Measurements from ENCODE around the gene PRSS16.
"Not testable (repeated sequence)": the region's sequence is repeated elsewhere in the genome, so short reads cannot be mapped to it uniquely, and the experiment has no call there.

PRSS16 gene

DNA sequence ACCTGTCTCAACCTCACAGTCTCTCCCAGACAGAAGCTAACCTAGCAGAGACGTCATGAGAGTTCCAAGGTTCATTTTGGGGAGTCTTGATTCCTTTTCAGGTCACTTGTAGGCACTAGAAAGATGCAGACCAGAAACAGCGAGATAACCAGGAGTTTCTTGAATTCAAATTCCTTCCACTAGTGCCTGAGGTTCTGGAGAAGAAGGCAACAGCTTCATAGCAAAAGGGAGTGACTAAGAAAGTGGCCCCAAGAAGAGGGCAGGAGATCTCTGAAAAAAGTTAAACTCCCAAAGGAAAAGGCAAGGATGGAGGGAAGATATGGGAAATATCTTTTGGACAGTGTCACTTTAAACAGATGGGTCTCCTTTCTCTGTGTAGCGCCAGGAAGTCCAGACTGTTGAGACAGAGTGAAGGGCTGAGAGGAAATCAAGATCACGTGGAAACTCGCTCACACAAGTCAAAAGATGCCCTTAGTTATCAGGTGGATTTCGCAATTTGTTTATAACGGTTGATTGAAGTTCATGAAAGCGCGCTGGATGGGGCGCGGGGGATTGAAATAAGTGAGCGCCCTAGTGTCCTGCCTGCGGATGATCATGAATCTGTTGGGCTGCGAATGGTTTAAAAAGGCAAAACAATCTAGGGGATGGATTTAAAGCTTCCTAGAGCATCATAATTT, 4.8 kb upstream of the PRSS16 start:
- DNase-seq (ENCODE audit: extremely low read depth in 1 of 2, low read depth in 1 of 2) = no peak

DNA sequence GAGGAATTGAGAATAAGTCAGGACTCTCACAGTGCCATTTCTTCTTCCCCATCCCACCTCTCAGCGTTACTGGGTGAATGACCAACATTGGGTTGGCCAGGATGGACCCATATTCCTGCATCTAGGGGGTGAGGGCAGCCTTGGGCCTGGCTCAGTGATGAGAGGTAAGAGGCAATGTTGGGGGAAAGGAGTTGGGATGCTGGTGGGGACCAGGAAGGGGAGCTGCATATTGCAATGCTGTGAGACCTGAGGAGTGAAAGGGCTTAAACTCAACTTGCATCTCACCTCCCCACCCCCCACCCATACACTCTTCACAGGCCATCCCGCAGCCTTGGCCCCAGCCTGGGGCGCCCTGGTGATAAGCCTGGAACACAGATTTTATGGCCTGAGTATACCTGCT, 1.3 kb downstream of the PRSS16 start:
- no peak for DNase-seq (ENCODE audit: extremely low read depth in 1 of 2, low read depth in 1 of 2)

DNA sequence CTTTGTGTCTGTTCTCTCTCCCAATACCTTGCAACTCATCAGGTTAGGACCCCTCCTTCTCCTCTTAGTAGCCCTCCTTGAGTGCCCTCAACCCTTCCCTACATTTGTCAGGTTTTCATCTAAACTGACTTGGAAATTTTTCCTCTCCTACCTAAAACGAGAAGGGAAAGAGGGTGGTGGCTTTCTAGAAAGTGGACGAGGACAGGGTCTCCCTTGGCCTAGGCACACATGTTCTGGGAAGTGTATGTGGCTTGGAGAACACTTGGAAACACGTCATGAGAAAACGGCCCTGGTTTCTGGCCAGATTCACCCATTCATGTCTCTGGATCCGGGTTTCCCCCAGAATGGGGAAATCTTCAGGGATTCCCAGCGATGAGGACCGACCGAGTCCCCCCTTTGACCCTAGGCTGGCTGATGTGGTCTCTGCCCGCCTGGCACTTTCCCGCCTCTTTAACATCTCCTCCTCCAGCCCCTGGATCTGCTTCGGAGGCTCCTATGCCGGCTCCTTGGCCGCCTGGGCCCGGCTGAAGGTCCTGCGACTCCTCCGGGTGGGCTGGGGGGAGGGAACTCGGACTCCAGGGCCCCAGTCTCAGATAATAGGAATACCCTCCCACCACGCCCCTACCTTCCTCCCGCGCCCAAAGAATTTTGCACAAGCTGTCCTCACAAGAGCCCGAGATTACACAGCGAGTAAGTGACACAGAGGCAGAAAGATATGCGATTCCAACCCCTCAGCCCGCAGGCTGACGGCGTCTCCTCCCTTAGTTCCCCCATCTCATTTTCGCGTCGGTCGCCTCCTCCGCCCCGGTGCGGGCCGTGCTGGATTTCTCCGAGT, 3.0 kb downstream of the PRSS16 start:
- no peak for DNase-seq (ENCODE audit: extremely low read depth in 1 of 2, low read depth in 1 of 2)

DNA sequence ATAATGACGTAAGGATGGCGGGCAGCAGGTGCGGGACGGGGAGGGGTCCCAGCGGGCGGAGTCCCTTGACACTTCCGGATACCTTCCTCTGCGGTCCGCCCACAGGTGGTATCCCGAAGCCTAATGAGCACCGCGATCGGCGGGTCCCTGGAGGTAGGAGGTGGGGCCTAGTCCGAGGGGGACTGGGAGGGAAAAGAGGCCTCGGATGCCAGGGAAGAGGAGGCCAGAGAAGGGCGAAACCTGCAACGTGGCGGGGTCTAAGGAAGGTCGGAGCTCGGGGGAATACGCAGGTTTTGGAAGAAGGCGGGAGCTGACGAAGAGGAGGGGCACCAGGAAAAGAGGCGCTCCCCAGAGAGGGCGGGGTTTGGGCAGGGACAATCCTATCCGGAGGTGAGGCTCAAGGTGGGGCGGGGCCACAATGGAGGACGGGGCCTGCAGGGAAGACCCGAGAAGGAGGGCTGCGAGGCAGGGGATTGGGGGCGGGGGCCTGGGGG, 3.7 kb downstream of the PRSS16 start:
- peak; percentile 30 to 39 for DNase-seq (ENCODE audit: extremely low read depth in 1 of 2, low read depth in 1 of 2)

DNA sequence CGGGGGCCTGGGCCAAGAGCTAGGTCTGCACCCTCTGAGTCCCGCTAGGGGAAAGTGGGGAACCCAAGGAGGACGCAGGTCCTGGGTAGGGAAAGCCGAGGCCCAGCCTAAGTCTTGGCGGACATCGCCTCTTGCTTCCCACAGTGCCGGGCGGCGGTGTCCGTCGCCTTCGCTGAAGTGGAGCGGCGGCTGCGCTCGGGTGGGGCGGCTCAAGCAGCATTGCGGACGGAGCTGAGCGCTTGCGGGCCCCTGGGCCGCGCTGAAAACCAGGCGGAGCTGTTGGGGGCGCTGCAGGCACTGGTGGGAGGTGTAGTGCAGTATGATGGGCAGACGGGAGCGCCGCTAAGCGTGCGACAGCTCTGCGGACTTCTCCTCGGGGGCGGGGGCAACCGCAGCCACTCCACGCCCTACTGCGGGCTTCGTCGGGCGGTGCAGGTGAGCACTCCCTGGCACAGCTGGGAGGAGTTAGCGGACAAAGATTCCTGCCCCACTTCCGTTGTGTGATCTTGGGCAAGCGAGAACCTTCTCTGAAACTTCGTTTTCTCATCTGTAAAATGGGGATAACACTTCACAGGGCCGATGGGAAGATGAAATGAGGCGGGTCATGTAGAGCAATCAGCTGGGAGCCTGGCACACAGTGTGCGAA, 4.2 kb downstream of the PRSS16 start:
- peak; percentile 34 to 42 for DNase-seq (ENCODE audit: extremely low read depth in 1 of 2, low read depth in 1 of 2)

DNA sequence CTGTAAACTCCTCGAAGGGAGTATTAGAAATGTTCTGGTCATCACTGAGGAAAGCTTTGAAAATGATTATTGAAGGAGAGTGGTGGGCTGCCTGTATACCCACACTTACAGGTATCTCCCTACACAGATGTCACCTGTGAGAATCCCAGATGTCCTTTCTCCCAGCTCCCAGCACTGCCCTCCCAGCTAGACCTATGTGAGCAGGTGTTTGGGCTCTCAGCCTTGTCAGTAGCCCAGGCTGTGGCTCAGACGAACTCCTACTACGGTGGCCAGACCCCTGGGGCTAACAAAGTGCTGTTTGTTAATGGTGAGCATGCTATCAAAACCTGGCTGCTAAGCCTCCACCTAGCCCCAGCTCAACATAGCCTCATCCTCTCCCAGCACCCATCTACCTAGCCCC, 7.1 kb downstream of the PRSS16 start:
- DNase-seq (ENCODE audit: extremely low read depth in 1 of 2, low read depth in 1 of 2) = no peak

DNA sequence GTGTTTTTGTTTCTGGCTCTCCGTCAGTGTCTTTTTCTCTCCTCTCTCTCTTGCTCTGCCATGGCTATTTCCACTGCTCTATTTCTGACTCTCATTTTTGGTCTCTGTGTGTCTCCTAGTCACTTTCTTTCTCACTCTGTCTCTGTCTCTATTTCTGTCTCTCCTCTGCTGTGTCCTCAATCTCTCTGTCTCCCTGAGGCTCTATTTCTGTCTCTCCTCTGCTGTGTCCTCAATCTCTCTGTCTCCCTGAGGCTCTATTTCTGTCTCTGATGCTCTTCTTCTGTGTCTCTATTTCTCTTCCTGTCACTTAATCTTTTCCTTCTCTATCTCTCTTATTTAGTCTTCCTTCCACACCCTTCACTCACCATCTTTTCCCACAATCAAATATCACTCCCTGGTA, 8.4 kb downstream of the PRSS16 start:
- DNase-seq (ENCODE audit: extremely low read depth in 1 of 2, low read depth in 1 of 2) = no peak

DNA sequence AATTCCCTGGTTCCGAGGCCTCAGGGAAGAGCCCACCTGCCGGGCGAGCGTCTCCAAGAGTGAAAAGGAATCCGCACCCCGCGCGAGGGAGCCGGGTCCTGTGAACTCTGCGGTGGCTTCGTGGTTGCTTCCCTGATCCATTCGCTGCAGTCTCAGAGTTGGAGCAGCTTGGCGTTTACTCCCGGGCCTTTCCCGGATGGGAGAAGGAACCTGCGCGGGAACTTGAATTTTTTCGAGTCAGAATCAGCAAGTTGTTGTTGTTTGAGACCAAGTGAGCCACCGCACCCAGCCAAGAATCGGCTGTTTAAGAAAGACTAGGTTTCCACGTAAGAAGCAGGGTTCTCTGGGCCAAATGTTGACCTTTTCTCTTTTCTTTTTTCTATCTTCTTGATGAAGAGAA, 12.9 kb downstream of the PRSS16 start:
- DNase-seq (ENCODE audit: extremely low read depth in 1 of 2, low read depth in 1 of 2) = no peak

DNA sequence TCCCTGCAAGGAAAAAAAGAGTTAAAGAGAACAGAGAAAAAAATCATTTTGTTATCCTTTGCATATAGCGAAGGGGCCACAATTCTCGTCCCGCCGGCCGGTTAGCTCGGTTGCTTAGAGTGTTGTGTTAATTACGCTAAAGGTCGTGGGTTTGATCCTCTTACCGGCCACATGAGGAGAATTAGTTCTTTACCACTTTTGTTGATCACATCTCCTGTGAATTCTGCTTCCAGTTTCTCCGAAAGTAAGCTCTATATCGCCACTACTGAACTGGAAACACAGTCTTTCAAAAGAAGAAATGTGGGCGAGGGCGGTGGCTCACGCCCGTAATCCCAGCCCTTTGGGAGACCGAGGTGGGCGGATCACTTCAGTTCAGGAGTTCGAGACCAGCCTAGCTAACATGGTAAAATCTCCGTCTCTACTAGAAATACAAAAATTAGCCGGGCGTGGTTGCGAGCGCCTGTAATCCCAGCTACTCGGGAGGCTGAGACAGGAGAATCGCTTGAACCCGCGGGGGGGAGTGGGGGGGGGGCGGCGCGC, 13.4 kb downstream of the PRSS16 start:
- DNase-seq (ENCODE audit: extremely low read depth in 1 of 2, low read depth in 1 of 2) = no peak

DNA sequence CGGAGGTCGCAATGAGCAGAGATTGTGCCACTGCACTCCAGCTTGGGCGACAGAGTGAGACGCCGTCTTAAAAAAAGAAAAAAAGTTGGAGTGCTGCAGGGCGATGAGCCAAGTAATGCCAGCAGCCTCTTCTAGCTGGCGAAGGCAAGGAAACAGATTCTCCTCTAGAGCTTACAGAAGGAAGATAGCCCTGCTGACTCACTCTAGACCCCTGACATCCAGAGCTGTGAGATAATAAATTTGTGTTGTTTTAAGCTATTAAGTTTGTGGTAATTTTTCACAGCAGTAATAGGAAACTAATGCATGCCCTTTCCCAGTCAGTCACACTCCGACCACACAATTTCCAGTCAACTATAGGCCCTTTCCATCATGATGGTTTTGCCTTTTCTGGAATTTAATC, 16.4 kb downstream of the PRSS16 start:
- no peak for DNase-seq (ENCODE audit: extremely low read depth in 1 of 2, low read depth in 1 of 2)

DNA sequence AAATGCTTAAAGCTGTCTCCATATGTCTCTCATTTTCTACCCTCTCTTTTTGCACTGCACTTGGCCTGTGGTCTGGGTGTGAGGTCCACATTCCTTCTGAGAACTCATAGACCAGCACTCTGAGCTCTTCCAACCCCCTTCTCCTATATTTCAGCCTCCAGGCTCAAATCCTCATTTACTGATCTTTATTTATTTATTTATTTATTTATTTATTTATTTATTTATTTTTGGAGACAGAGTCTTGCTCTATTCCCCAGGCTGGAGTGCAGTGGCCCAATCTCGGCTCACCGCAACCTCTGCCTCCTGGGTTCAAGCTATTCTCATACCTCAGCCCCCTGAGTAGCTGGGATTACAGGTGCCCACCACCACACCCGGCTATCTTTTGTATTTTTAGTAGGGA, 19.5 kb downstream of the PRSS16 start:
- DNase-seq (ENCODE audit: extremely low read depth in 1 of 2, low read depth in 1 of 2) = not testable (repeated sequence)

DNA sequence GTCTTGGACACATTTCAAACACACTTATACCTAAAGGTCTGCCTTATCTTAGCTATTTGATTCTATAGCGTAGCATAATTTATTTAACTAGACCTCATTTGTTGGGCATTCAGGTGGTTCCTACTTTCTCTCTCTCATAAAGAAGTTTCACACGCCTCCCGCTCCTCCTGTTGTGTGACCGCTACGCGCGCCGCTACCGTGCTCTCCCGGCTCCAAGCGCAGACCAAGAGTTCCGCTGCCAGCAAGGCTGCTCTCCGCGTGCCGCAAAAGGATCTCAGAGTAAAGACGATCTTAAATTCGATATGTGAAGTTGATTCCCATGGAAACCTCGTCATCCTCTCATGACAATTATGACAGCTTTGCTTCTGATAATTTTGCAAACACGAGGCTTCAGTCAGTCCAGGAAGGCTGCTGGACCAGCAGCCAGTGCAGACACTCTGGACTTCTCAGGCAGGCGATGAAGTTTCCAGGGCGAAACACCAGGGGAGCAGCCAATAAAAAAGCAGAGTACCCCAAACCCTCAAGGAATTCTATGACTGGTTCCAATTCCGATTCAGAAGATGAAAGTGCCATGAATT, 20.4 kb downstream of the PRSS16 start:
- no peak for DNase-seq (ENCODE audit: extremely low read depth in 1 of 2, low read depth in 1 of 2)

DNA sequence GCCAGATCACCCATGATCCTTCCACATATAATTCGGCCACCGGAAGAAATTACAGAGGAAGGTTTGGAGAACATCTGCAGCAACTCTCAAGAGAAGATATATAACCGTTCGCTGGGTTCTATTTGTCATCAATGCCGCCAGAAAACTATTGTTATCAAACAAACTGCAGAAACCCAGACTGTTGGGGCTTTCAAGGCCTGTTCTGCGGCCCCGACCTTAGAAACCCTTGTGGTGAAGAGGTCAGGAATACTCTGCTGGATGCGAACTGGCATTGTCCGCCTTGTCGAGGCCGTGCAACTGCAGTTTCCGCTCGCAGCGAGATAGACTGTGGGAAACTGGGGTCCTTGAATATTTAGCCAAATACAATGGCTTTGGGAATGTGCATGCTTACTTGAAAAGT, 21.3 kb downstream of the PRSS16 start:
- DNase-seq (ENCODE audit: extremely low read depth in 1 of 2, low read depth in 1 of 2) = no peak

DNA sequence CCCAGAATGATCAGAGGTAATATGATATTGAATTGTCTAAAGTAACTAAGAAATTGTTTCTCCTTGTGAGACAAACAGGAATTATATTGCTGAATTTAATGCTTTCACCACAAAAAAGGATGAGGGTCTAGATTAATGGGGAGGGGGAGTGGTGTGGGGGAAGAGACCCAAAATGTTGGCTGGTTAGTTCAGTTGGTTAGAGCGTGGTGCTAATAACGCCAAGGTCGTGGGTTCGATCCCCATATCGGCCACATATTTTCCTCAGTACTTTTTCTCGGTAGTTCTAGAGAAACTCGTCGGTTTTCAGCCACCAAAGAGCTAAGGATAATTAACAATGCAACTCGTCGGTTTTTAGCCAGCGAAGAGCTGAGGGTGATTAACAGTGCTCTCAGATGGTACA, 26.3 kb downstream of the PRSS16 start:
- no peak for DNase-seq (ENCODE audit: extremely low read depth in 1 of 2, low read depth in 1 of 2)

DNA sequence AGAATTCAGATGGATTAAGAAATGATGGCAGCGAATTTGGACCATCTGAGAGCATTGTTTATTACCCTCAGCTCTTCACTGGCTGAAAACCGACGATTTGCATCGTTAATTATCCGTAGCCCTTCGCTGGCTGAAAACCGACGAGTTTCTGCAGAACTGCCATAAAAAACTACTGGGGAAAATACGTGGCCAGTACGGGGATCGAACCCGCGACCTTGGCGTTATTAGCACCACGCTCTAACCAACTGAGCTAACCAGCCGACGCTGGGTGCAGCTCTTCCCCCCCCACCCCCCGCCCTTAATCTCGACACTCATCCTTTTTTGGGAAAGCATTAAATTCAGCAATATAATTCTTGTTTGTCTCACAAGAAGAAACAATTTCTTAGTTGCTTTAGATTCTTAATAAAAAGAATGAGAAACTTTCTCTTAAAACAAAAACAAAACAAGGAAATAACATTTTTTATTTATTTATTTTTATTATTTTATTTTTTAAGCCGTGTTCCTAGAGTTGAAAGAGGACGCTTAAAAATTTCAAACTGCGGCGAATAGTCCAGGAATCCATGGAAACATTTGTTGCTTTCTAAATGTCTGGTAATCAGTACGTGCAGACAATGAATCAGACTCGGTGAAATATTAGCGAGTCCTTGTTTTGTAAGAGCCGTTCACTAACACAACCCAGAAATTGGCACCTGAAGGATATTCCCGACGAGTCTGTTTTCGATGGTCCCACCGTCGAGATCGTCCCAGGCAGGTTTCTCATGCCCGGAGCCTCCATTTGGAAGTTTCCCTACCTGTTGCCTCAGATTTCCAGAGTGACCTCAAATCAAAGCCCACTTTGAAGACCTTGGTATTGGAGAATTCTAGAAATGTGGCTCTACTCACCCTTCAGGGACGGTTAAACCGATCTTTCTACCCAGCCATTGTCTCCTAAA, 27.8 kb downstream of the PRSS16 start:
- DNase-seq (ENCODE audit: extremely low read depth in 1 of 2, low read depth in 1 of 2) = no peak

DNA sequence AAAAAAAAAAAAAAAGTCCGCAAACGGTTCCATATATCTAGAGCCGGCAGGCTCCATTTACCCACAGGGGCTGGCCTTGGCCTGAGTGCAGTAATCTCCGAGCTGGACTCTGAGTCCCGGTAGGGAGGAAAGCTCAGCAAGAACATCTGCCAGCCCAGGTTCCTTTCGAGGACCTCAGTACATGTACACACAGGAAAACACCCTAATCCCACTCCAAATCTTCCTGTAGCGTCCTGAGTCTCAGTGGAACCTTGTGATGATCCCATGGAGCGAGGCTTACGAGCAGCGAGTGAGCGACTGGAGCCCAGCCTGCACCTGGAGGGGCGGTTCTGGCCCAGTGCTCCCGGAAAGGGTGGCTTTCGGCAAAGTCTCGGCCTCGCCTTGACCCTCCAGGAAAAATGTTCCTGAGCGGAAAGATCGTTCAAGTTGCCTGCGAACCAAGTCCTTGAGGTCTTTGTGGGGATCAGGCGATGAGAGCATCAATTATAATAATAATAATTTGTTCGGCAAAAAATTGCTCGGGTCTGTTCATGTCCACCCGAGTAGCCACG, 32.1 kb downstream of the PRSS16 start:
- no peak for DNase-seq (ENCODE audit: extremely low read depth in 1 of 2, low read depth in 1 of 2)

DNA sequence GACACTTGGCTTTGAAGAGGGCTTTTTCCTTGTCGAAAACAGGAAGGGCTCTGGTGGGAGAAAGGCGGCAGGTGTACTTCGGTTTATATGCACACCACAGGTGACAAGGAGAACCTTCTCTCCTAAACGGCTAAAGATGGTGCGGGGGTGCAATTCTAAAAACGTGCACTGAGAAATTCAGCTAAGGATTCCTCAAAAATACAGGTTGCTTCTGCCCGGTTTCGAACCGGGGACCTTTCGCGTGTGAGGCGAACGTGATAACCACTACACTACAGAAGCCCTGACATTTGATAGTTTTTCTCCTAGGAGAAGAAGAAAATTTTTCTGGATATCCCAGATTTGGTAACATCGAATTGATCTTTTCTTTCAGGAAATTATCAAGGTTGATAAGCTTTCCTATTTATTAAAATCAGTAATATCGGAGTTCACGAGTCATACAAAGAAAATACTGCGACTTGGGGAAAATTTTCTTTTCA, 32.6 kb downstream of the PRSS16 start:
- DNase-seq (ENCODE audit: extremely low read depth in 1 of 2, low read depth in 1 of 2) = no peak

DNA sequence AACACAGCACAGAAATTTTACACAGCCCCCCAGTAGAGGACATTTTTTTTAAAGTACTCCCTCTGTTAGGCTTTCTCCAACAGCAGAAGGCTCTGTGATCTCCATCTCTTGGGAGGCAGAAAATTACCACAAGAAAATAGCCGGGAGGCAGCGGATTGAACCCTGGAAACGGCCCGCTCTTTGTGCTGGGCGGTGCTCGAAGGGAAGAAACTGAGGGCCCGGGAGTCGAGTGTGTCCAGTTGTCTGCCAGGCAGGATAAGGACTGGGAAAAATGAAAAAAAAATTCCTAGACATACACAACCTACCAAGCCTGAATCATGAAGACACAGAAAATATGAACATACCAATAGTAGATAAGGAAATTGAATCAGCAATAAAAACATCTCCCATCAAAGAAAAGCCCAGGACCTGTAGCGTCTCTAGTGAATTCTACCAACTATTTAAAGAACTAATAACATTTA, 33.1 kb downstream of the PRSS16 start:
- no peak for DNase-seq (ENCODE audit: extremely low read depth in 1 of 2, low read depth in 1 of 2)

DNA sequence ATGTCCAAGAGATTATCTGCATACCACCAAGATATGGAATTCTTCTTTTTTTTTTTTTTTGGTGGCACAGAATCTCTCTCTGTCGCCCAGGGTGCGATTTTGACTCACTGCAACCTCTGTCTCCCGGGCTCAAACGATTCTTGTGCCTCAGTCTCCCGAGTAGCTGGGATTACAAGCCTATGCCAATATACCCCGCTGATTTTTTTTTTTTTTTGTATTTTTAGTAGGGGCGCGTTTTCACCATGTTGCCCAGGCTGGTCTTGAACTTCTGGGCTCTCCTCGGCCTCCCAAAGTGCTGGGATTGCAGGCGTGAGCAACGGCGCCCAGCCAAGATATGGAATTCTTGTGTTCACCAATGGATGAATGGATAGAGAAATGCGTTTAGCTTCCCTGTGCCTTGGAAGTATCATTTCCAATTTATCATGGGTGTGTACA, 33.6 kb downstream of the PRSS16 start:
- DNase-seq (ENCODE audit: extremely low read depth in 1 of 2, low read depth in 1 of 2) = no peak

DNA sequence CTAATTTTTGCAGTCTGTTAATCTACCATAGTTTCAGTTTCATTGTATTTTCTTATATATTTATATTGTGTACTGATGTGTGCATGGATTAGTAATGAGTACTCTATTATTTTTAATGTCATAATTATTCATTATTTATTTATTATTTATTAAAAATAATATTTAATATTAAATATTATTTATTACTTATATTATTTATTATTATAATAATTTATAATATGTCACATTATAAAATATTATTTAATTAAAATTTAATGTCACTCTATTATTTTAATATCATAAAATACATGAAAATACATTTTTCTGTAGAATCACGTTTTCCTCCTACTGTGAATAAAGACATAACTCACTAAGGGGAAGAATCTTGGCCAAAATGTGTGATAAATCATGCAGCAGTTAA, 34.1 kb downstream of the PRSS16 start:
- no peak for DNase-seq (ENCODE audit: extremely low read depth in 1 of 2, low read depth in 1 of 2)
